ENCODE data around the gene RNF223. TPM values are rescaled to one million over a fixed set of nuclear protein-coding genes. Genes with fewer than 3 reads are reported as not detected.

The RNF223 gene
- total RNA-seq, 1 experiment from 2014 or later = 147 TPM

- Histone ChIP-seq H3K4me2 (ENCODE audit: low read length) (no peak overlapping the region), H2AFZ (ENCODE audit: low read length) (no peak overlapping the region), H3K9me3 (ENCODE audit: low read length) (no peaks in the 10 kb centered on the region), H3K27me3 (ENCODE audit: low read length) (no peaks in the 10 kb centered on the region), H3K9me2 (replicated peaks; ENCODE audit: low read length) (no peaks in the 10 kb centered on the region), H3F3A (ENCODE audit: low read length, unreplicated experiment) (no peaks in the 10 kb centered on the region), H3K4me3 (ENCODE audit: low read length) (no peak overlapping the region), H4K20me1 (ENCODE audit: low read length) (peaks cover 63% of the 10 kb centered on the region), H3K79me2 (ENCODE audit: low read length) (peaks cover 66% of the 10 kb centered on the region), H3K27ac (ENCODE audit: low read length) (no peak overlapping the region), H3K36me3 (ENCODE audit: low read depth, low read length) (peaks cover 47% of the 10 kb centered on the region), H3K4me1 (ENCODE audit: insufficient read depth, low read length) (peaks cover 9% of the 10 kb centered on the region), H3K9ac (ENCODE audit: low read length) (no peak overlapping the region)
- ChIA-PET POLR2A (ENCODE audit: unreplicated experiment) (no interaction called here), CTCF (no interaction called here)
- TSS peak; percentile 25 for BruUV-seq (replicated peaks)
- DNase-seq (no peak), ATAC-seq (no peak)
- intact Hi-C loops (cut with micrococcal nuclease) = no loop called here
- TF ChIP-seq EZH2phosphoT487 (IDR thresholded peaks at IDR 0.05; ENCODE audit: borderline replicate concordance, low read length) (no peak), CTCF (conservative IDR thresholded peaks at IDR 0.05; ENCODE audit: low read depth, low read length) (0 out of 2 replicates have a peak, but pooled peaks have one; percentile 18)
Measured at GRCh38 chr1:1035291-1035943, 38.7 kb downstream of the RNF223 start.

- Histone ChIP-seq H3K4me3 (ENCODE audit: low read length) (no peak overlapping the region), H3K9me2 (replicated peaks; ENCODE audit: low read length) (no peaks in the 10 kb centered on the region), H3K27me3 (ENCODE audit: low read length) (no peaks in the 10 kb centered on the region), H3K79me2 (ENCODE audit: low read length) (peaks cover 72% of the 10 kb centered on the region), H3F3A (ENCODE audit: low read length, unreplicated experiment) (no peaks in the 10 kb centered on the region), H3K36me3 (ENCODE audit: low read depth, low read length) (peaks cover 47% of the 10 kb centered on the region), H3K4me1 (ENCODE audit: insufficient read depth, low read length) (no peaks in the 10 kb centered on the region), H3K4me2 (ENCODE audit: low read length) (no peak overlapping the region), H3K9me3 (ENCODE audit: low read length) (no peaks in the 10 kb centered on the region), H3K9ac (ENCODE audit: low read length) (no peak overlapping the region), H4K20me1 (ENCODE audit: low read length) (peaks cover 58% of the 10 kb centered on the region), H2AFZ (ENCODE audit: low read length) (no peak overlapping the region), H3K27ac (ENCODE audit: low read length) (no peak overlapping the region)
- TF ChIP-seq EZH2phosphoT487 (IDR thresholded peaks at IDR 0.05; ENCODE audit: borderline replicate concordance, low read length) = no peak
- no peak for TF ChIP-seq EZH2 (IDR thresholded peaks at IDR 0.05; ENCODE audit: low read length, unreplicated experiment)
- TF ChIP-seq CTCF (conservative IDR thresholded peaks at IDR 0.05; ENCODE audit: low read depth, low read length) = no peak
- CTCF ChIA-PET = no interaction called here
- intact Hi-C loops (cut with micrococcal nuclease) = no loop called here
- POLR2A ChIA-PET (ENCODE audit: unreplicated experiment) = no interaction called here
- no peak for DNase-seq
- BruUV-seq (replicated peaks) = no TSS peak
- no peak for ATAC-seq
Measured at GRCh38 chr1:1034439-1034781, 39.7 kb downstream of the RNF223 start.

GRCh38 chr1:1033731-1034438 lies 40.2 kb downstream of the RNF223 start:
- Histone ChIP-seq H3K9me2 (replicated peaks; ENCODE audit: low read length) (no peaks in the 10 kb centered on the region), H3K4me2 (ENCODE audit: low read length) (no peak overlapping the region), H3K36me3 (ENCODE audit: low read depth, low read length) (peaks cover 50% of the 10 kb centered on the region), H3F3A (ENCODE audit: low read length, unreplicated experiment) (no peaks in the 10 kb centered on the region), H3K27ac (ENCODE audit: low read length) (no peak overlapping the region), H3K9me3 (ENCODE audit: low read length) (no peaks in the 10 kb centered on the region), H3K4me1 (ENCODE audit: insufficient read depth, low read length) (no peaks in the 10 kb centered on the region), H2AFZ (ENCODE audit: low read length) (no peak overlapping the region), H4K20me1 (ENCODE audit: low read length) (peaks cover 58% of the 10 kb centered on the region), H3K4me3 (ENCODE audit: low read length) (no peak overlapping the region), H3K9ac (ENCODE audit: low read length) (no peak overlapping the region), H3K79me2 (ENCODE audit: low read length) (peaks cover 78% of the 10 kb centered on the region), H3K27me3 (ENCODE audit: low read length) (no peaks in the 10 kb centered on the region)
- no peak for TF ChIP-seq EZH2phosphoT487 (IDR thresholded peaks at IDR 0.05; ENCODE audit: borderline replicate concordance, low read length)
- no peak for TF ChIP-seq EZH2 (IDR thresholded peaks at IDR 0.05; ENCODE audit: low read length, unreplicated experiment)
- TF ChIP-seq CTCF (conservative IDR thresholded peaks at IDR 0.05; ENCODE audit: low read depth, low read length) = no peak
- no TSS peak for BruUV-seq (replicated peaks)
- CTCF ChIA-PET = no interaction called here
- DNase-seq = no peak
- intact Hi-C loops (cut with micrococcal nuclease) = no loop called here
- POLR2A ChIA-PET (ENCODE audit: unreplicated experiment) = no interaction called here
- no peak for ATAC-seq
